Upper lobe of right lung (tissue), 1 donor: ENCODE results near the gene RITA1. TPM values are rescaled to one million over a fixed set of nuclear protein-coding genes. Genes with fewer than 3 reads are reported as not detected.

Source experiments
- ATAC-seq: fragments of 200-7000 bp; cut with Tn5 transposase; one replicate; pipeline ENCODE4 v1.9.1; 2020; ENCODE audit warnings: mild to moderate bottlenecking, moderate library complexity
- DNase-seq: peaks from one replicate; pipeline ENCODE4 v3.0.0-alpha.2; 2020
- H3K27ac ChIP-seq: fragments of 200-600 bp; one replicate; pipeline ENCODE4 v1.8.0; 2022
- H3K27me3 ChIP-seq: fragments of 200-600 bp; one replicate; pipeline ENCODE4 v1.8.0; 2022; ENCODE audit warnings: mild to moderate bottlenecking
- H3K36me3 ChIP-seq: fragments of 200-600 bp; one replicate; pipeline ENCODE4 v1.8.0; 2022
- H3K4me1 ChIP-seq: fragments of 200-600 bp; one replicate; pipeline ENCODE4 v1.8.0; 2022
- H3K4me3 ChIP-seq: fragments of 200-600 bp; one replicate; pipeline ENCODE4 v1.8.0; 2022; ENCODE audit warnings: mild to moderate bottlenecking
- H3K9me3 ChIP-seq: fragments of 200-600 bp; one replicate; pipeline ENCODE4 v1.8.0; 2022
- intact Hi-C: fragments of 100-400 bp; cut with DNase I; formaldehyde crosslinking; loops from one replicate; pipeline ENCODE4 v1.11.0; 2022
- total RNA-seq: library from RNA; stranded (reverse); fragmentation: NEBNext Ultra II Directional; extraction: Animal tissue kit (Norgen Biotek cat#: 25700); gene quantifications from one replicate; pipeline ENCODE4 v1.2.1, GENCODE V29; 2021
- TF ChIP-seq, protein P1 (sequence below): fragments of 200-600 bp; IDR thresholded peaks from one replicate; pipeline ENCODE4 v1.8.0; 2022; ENCODE audit warnings: antibody characterized with exemption
- donor health status: DM: no; HTN: yes; CAD: no; lungs with severe emphysema.

Gene RITA1
- total RNA-seq, 1 donor from 2014 or later = 16.4 TPM

DNA sequence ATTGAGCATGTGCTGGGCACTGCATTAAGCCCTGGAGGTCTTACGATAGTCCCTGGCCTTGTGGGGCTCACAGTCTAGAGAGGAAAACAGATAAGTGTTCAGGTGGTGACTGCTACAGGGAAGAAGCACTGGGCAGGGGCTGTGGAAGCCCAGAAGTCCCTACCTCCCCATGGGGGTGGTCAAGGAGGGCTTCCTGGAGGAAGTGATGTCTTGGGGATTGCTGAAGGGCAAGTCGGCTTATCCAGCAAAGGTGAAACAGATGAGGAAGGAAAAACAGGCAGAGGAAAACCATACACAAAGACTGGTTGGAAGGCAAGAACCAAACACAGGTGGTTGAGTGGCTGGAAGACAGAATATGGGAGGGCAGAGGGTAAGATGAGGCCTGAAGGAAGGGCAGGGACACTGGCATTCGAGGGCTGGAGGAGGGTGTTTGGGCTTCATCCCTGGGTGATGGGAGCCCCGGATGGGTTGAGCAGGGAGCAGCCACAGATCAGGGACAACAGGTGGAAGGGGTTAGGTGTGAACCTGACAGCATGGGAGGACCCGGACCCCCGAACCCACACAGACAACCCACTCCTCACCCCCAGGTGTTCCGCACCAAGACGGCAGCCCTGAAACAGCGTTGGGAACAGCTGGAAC, 33.2 kb upstream of the RITA1 start:
- DNase-seq (no peak), ATAC-seq (no peak)
- Histone ChIP-seq H3K27me3 (peaks cover 62% of the 10 kb centered on the region), H3K9me3 (no peaks in the 10 kb centered on the region), H3K4me1 (peaks cover 18% of the 10 kb centered on the region), H3K27ac (no peak overlapping the region), H3K36me3 (peaks cover 1% of the 10 kb centered on the region), H3K4me3 (peak overlapping the region; percentile 41)
- intact Hi-C loops = no loop called here
- TF ChIP-seq, protein P1, sequence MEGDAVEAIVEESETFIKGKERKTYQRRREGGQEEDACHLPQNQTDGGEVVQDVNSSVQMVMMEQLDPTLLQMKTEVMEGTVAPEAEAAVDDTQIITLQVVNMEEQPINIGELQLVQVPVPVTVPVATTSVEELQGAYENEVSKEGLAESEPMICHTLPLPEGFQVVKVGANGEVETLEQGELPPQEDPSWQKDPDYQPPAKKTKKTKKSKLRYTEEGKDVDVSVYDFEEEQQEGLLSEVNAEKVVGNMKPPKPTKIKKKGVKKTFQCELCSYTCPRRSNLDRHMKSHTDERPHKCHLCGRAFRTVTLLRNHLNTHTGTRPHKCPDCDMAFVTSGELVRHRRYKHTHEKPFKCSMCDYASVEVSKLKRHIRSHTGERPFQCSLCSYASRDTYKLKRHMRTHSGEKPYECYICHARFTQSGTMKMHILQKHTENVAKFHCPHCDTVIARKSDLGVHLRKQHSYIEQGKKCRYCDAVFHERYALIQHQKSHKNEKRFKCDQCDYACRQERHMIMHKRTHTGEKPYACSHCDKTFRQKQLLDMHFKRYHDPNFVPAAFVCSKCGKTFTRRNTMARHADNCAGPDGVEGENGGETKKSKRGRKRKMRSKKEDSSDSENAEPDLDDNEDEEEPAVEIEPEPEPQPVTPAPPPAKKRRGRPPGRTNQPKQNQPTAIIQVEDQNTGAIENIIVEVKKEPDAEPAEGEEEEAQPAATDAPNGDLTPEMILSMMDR = no peak

DNA sequence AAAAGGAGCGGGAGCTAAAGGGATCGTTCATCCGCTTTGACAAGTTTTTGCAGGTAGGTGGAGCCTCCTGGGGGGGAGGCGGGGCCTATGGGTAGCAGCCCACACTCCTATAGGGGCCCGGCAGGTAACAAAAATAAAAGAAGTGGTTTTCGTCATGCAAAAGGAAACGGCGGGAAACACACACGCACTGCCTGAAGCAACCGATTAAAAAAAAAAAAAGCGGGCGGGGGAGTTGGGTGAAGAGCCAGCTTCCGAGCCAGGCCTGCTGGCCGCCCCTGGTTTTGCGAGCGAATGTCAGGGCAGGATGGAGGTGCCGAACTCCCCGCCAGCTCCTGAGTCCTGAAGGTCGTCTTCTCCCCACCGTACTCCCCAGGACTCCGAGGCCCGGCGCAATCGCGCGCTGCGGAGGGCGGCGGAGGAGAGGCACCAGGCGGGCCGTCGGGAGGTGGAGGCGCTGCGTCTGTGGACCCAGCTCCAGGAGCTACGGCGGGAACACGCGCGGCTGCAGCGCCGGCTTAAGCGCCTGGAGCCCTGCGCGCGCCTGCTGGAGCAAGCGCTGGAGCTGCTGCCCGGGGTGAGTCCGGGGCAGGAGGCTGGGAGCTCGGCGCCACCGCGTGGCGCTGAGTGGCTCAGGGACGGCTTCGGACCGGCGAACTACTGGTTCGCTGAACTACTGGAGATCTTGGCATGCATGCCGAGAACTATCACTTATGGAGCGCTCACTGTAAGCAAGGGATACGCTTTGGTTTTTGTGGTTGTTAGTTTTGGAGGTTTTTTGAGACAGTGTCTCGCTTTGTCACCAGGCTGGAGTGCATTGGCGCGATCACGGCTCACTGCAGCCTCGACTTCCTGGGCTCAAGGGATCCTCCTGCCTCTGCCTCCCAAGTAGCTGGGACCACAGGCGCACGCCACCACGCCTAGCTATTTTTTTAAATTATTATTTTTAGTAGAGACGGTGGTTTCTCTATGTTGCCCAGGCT, 32.4 kb upstream of the RITA1 start:
- DNase-seq = peak; percentile 88
- Histone ChIP-seq H3K27me3 (peaks cover 62% of the 10 kb centered on the region), H3K9me3 (no peaks in the 10 kb centered on the region), H3K4me1 (peaks cover 18% of the 10 kb centered on the region), H3K4me3 (peak overlapping the region; percentile 41), H3K36me3 (peaks cover 9% of the 10 kb centered on the region), H3K27ac (no peak overlapping the region)
- intact Hi-C loops = no loop called here
- TF ChIP-seq, protein P1 = peak; percentile 47
- ATAC-seq = peak; percentile 91

DNA sequence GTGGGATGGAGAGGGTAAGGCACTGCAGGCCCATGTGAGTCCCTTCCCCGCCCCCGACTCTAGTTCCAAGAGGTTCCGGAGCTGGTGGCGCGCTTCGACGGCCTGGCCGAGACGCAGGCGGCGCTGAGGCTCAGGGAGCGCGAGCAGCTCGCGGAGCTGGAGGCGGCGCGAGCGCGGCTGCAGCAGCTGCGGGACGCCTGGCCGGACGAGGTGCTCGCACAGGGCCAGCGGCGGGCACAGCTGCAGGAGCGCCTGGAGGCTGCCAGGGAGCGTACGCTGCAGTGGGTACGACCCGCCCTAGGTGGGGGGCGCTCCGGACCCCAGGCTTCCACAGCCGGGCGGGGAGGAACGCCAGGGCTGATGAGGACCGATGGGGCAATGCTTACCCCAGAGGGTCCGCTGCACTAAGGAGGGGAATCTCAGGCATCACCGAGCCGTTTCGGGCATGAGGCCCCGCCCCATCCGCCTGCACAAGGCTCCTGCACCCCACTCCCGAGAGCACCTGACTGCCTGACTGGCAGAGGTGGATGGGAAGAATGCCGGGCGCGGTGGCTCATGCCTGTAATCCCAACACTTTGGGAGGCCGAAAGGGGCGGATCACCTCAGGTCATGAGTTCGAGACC, 31.1 kb upstream of the RITA1 start:
- TF ChIP-seq, protein P1 = no peak
- intact Hi-C loops = no loop called here
- no peak overlapping the region for H3K27ac ChIP-seq
- H3K36me3 ChIP-seq = peaks cover 22% of the 10 kb centered on the region
- H3K4me1 ChIP-seq = peaks cover 16% of the 10 kb centered on the region
- no peaks in the 10 kb centered on the region for H3K9me3 ChIP-seq
- DNase-seq (no peak), ATAC-seq (no peak)
- peaks cover 62% of the 10 kb centered on the region for H3K27me3 ChIP-seq
- H3K4me3 ChIP-seq = no peak overlapping the region

DNA sequence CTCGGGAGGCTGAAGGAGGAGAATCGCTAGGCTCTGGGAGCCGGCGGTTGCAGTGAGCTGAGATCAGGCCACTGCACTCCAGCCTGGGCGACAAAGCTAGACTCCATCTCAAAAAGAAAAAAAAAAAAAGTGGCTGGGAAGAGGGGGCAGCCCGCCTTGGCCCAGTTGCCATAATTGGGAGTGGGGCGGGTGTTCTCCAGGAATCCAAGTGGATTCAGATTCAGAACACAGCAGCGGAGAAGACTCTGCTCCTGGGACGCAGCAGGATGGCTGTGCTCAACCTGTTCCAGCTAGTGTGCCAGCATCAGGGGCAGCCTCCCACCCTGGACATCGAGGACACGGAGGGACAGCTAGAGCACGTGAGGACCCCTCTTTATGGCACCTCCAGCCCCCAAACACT, 30.5 kb upstream of the RITA1 start:
- ATAC-seq (no peak), DNase-seq (no peak)
- Histone ChIP-seq H3K9me3 (no peaks in the 10 kb centered on the region), H3K36me3 (peaks cover 28% of the 10 kb centered on the region), H3K27me3 (peaks cover 58% of the 10 kb centered on the region), H3K4me3 (no peak overlapping the region), H3K27ac (no peak overlapping the region), H3K4me1 (peaks cover 11% of the 10 kb centered on the region)
- intact Hi-C loops = no loop called here
- TF ChIP-seq, protein P1 = no peak

DNA sequence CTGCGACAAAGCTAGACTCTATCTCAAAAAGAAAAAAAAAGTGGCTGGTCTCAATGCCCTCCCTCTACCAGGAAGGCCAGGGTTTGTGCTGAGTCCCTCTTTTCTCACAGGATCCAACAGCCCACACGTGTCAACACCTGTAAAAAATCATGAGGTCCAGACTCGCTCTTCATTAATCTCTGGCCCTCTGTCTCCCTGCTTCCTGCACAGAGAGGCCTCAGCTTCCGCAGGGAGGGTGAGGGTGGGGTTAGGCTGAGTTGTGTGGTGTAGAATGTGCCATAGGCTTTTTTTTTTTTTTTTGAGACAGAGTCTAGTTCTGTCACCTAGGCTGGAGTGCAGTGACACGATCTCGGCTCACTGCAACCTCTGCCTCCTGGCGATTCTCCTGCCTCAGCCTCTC, 29.9 kb upstream of the RITA1 start:
- TF ChIP-seq, protein P1 = no peak
- H3K4me1 ChIP-seq = peaks cover 11% of the 10 kb centered on the region
- no peaks in the 10 kb centered on the region for H3K9me3 ChIP-seq
- H3K4me3 ChIP-seq = no peak overlapping the region
- peaks cover 34% of the 10 kb centered on the region for H3K36me3 ChIP-seq
- intact Hi-C loops = no loop called here
- H3K27me3 ChIP-seq = peaks cover 52% of the 10 kb centered on the region
- ATAC-seq = no peak
- no peak overlapping the region for H3K27ac ChIP-seq
- no peak for DNase-seq
